Measurements from ENCODE around the gene SULF2. TPM values are rescaled to one million over a fixed set of nuclear protein-coding genes. Genes with fewer than 3 reads are reported as not detected.
A peak's percentile ranks its signal among the peaks of the same experiment; 100 is the strongest.

The SULF2 gene
- total RNA-seq, 1 experiment from 2014 or later = 0.69 TPM

DNA sequence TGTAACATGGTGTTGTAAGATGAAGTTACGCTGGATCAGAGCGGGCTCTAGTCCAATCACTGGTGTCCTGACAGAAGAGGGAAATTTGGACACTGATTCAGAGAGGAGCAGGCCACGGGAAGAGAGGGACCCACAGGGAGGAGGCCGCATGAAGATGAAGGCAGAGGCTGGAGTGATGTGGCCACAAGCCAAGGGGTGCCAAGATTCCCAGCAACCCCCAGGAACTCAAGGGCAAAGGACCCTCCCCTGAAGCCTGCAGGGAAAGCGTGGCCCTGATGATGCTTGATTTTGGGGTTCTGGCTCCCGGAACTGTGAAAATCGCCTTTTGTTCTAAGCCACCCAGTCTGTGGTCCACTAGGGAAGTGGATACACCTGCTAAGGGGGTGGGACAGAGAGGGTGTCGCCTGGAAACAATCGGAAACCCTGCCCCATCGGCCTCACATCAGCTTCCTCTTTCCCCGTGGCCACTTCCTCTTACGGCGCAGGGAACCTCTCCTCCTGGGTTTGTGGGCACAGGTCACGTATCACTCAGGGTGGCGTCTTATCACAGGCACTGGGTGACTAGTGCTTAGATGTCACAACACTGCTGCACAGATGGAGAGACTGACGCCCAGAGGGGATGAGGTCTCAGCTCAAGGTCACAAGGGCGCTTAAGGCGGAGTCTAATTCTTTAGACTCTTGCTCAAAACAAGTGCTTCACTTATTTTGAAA lies 58.0 kb downstream of the SULF2 start:
- POLR2A ChIA-PET (ENCODE audit: low non-redundant PET) = no interaction called here
- Histone ChIP-seq H3K27ac (ENCODE audit: low read depth, low read length, poor library complexity, severe bottlenecking) (no peak overlapping the region), H3K27me3 (replicated peaks; ENCODE audit: insufficient read depth, low read depth, low read length, poor library complexity) (no peaks in the 10 kb centered on the region), H3K4me3 (ENCODE audit: low read depth, low read length, poor library complexity, severe bottlenecking) (no peak overlapping the region), H3K9me3 (ENCODE audit: low read depth, low read length, poor library complexity, severe bottlenecking) (no peaks in the 10 kb centered on the region), H3K36me3 (ENCODE audit: insufficient read depth, low read length, poor library complexity, severe bottlenecking) (no peaks in the 10 kb centered on the region), H3K4me1 (ENCODE audit: insufficient read depth, low read length, poor library complexity, severe bottlenecking) (peaks cover 15% of the 10 kb centered on the region)
- CTCF ChIA-PET = no interaction called here
- no TSS peak for BruUV-seq (replicated peaks)
- intact Hi-C loops (cut with micrococcal nuclease; ENCODE audit: unreplicated experiment) = loop anchor here (2.0 to 5.0 kb wide), 2 partner anchors 55 to 893 kb away; no protein-coding TSS in a partner anchor
- no peak for TF ChIP-seq EZH2 (IDR thresholded peaks at IDR 0.05; ENCODE audit: borderline replicate concordance, low read depth, low read length, poor library complexity, severe bottlenecking)
- TF ChIP-seq, protein P1, sequence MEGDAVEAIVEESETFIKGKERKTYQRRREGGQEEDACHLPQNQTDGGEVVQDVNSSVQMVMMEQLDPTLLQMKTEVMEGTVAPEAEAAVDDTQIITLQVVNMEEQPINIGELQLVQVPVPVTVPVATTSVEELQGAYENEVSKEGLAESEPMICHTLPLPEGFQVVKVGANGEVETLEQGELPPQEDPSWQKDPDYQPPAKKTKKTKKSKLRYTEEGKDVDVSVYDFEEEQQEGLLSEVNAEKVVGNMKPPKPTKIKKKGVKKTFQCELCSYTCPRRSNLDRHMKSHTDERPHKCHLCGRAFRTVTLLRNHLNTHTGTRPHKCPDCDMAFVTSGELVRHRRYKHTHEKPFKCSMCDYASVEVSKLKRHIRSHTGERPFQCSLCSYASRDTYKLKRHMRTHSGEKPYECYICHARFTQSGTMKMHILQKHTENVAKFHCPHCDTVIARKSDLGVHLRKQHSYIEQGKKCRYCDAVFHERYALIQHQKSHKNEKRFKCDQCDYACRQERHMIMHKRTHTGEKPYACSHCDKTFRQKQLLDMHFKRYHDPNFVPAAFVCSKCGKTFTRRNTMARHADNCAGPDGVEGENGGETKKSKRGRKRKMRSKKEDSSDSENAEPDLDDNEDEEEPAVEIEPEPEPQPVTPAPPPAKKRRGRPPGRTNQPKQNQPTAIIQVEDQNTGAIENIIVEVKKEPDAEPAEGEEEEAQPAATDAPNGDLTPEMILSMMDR (conservative IDR thresholded peaks at IDR 0.05; ENCODE audit: low read depth, low read length) = no peak
- no peak for DNase-seq (ENCODE audit: low spot score)

- Histone ChIP-seq H3K4me3 (ENCODE audit: low read depth, low read length, poor library complexity, severe bottlenecking) (no peak overlapping the region), H3K36me3 (ENCODE audit: insufficient read depth, low read length, poor library complexity, severe bottlenecking) (no peaks in the 10 kb centered on the region), H3K9me3 (ENCODE audit: low read depth, low read length, poor library complexity, severe bottlenecking) (no peaks in the 10 kb centered on the region), H3K27me3 (replicated peaks; ENCODE audit: insufficient read depth, low read depth, low read length, poor library complexity) (no peaks in the 10 kb centered on the region), H3K4me1 (ENCODE audit: insufficient read depth, low read length, poor library complexity, severe bottlenecking) (peaks cover 16% of the 10 kb centered on the region), H3K27ac (ENCODE audit: low read depth, low read length, poor library complexity, severe bottlenecking) (no peak overlapping the region)
- no peak for TF ChIP-seq EZH2 (IDR thresholded peaks at IDR 0.05; ENCODE audit: borderline replicate concordance, low read depth, low read length, poor library complexity, severe bottlenecking)
- TF ChIP-seq, protein P1 (conservative IDR thresholded peaks at IDR 0.05; ENCODE audit: low read depth, low read length) = no peak
- no peak for DNase-seq (ENCODE audit: low spot score)
- ChIA-PET POLR2A (ENCODE audit: low non-redundant PET) (no interaction called here), CTCF (interaction anchor here (0.6 to 0.7 kb wide), 2 partner anchors 92 to 752 kb away, joined by 3 read pairs; no protein-coding TSS in a partner anchor)
- intact Hi-C loops (cut with micrococcal nuclease; ENCODE audit: unreplicated experiment) = loop anchor here (2.0 to 5.0 kb wide), 2 partner anchors 56 to 894 kb away; no protein-coding TSS in a partner anchor
- BruUV-seq (replicated peaks) = no TSS peak
Measured at GRCh38 chr20:47726632-47727031, 58.6 kb downstream of the SULF2 start.

- peak; percentile 91 for DNase-seq (ENCODE audit: low spot score)
- Histone ChIP-seq H3K4me1 (ENCODE audit: insufficient read depth, low read length, poor library complexity, severe bottlenecking) (peaks cover 26% of the 10 kb centered on the region), H3K27me3 (replicated peaks; ENCODE audit: insufficient read depth, low read depth, low read length, poor library complexity) (no peaks in the 10 kb centered on the region), H3K4me3 (ENCODE audit: low read depth, low read length, poor library complexity, severe bottlenecking) (no peak overlapping the region), H3K9me3 (ENCODE audit: low read depth, low read length, poor library complexity, severe bottlenecking) (no peaks in the 10 kb centered on the region), H3K36me3 (ENCODE audit: insufficient read depth, low read length, poor library complexity, severe bottlenecking) (no peaks in the 10 kb centered on the region), H3K27ac (ENCODE audit: low read depth, low read length, poor library complexity, severe bottlenecking) (no peak overlapping the region)
- POLR2A ChIA-PET (ENCODE audit: low non-redundant PET) = no interaction called here
- CTCF ChIA-PET = interaction anchor here (0.6 to 1.6 kb wide), 4 partner anchors 21 to 895 kb away, joined by 3 to 8 read pairs (median 3); no protein-coding TSS in a partner anchor
- TF ChIP-seq EZH2 (IDR thresholded peaks at IDR 0.05; ENCODE audit: borderline replicate concordance, low read depth, low read length, poor library complexity, severe bottlenecking) = no peak
- TF ChIP-seq, protein P1 (conservative IDR thresholded peaks at IDR 0.05; ENCODE audit: low read depth, low read length) = peak; percentile 93
- intact Hi-C loops (cut with micrococcal nuclease; ENCODE audit: unreplicated experiment) = loop anchor here (5.0 kb wide), 1 partner anchor 57 kb away; no protein-coding TSS in a partner anchor
- no TSS peak for BruUV-seq (replicated peaks)
Measured at GRCh38 chr20:47725248-47725973, 59.9 kb downstream of the SULF2 start.
